ENCODE measurements around the gene TSPEAR. TPM values are rescaled to one million over a fixed set of nuclear protein-coding genes. Genes with fewer than 3 reads are reported as not detected.

TSPEAR gene
- total and polyA plus RNA-seq, 2 of the 13 experiments (the other 11 are each of a cell fraction or from before 2014, with no cell fraction given) = 0.07 to 0.32 TPM

GRCh38 chr21:44506279-44507255, 204.8 kb downstream of the TSPEAR start (continued):
- TF ChIP-seq ZNF776 (CRISPR knock-in tag; IDR thresholded peaks at IDR 0.05) (no peak), ZNF567 (CRISPR knock-in tag; IDR thresholded peaks at IDR 0.05; ENCODE audit: borderline replicate concordance) (no peak), NCOA2 (CRISPR knock-in tag; IDR thresholded peaks at IDR 0.05) (no peak), ZNF207 (IDR thresholded peaks at IDR 0.05; ENCODE audit: borderline replicate concordance) (no peak), SP140L (CRISPR knock-in tag; IDR thresholded peaks at IDR 0.05; ENCODE audit: borderline replicate concordance) (no peak), ZNF34 (CRISPR knock-in tag; IDR thresholded peaks at IDR 0.05; ENCODE audit: borderline replicate concordance) (no peak), ZNF274 (CRISPR knock-in tag; IDR thresholded peaks at IDR 0.05) (no peak), ZNF563 (CRISPR knock-in tag; IDR thresholded peaks at IDR 0.05) (0 out of 2 replicates have a peak, but pooled peaks have one; percentile 39), ZNF570 (CRISPR knock-in tag; IDR thresholded peaks at IDR 0.05; ENCODE audit: borderline replicate concordance) (no peak), TCF7L2 (IDR thresholded peaks at IDR 0.05; ENCODE audit: low read depth, low read length) (no peak), ZSCAN5A (CRISPR knock-in tag; IDR thresholded peaks at IDR 0.05; ENCODE audit: borderline replicate concordance) (no peak), IRF2 (CRISPR knock-in tag; IDR thresholded peaks at IDR 0.05) (no peak; the same call in none of the 2 replicates), ZNF276 (CRISPR knock-in tag; IDR thresholded peaks at IDR 0.05; ENCODE audit: low read depth) (no peak), SOX5 (CRISPR knock-in tag; IDR thresholded peaks at IDR 0.05; ENCODE audit: borderline replicate concordance) (no peak), RORA (CRISPR knock-in tag; IDR thresholded peaks at IDR 0.05) (no peak), MBD4 (IDR thresholded peaks at IDR 0.05; ENCODE audit: borderline replicate concordance, low read length) (no peak), PLSCR1 (CRISPR knock-in tag; IDR thresholded peaks at IDR 0.05; ENCODE audit: borderline replicate concordance) (no peak), NR2C2 (CRISPR knock-in tag; IDR thresholded peaks at IDR 0.05; ENCODE audit: borderline replicate concordance) (no peak), POLR2AphosphoS2 (IDR thresholded peaks at IDR 0.05; ENCODE audit: low read depth, low read length) (no peak), ZNF740 (CRISPR knock-in tag; IDR thresholded peaks at IDR 0.05) (peak; percentile 53; the same call in 1 of the 2 replicates), AKAP8 (CRISPR knock-in tag; IDR thresholded peaks at IDR 0.05) (no peak), NONO (IDR thresholded peaks at IDR 0.05) (no peak), NONO (CRISPR knock-in tag; conservative IDR thresholded peaks at IDR 0.05) (no peak), E2F2 (CRISPR knock-in tag; IDR thresholded peaks at IDR 0.05; ENCODE audit: borderline replicate concordance) (no peak), TEAD3 (CRISPR knock-in tag; optimal IDR thresholded peaks at IDR 0.05; ENCODE audit: borderline replicate concordance) (no peak)
